Panc1 (cell line): ENCODE data around the gene APRT.

ENCODE experiments used
- CTCF ChIP-seq: fragments of 450-650 bp; IDR thresholded peaks from 2 replicates; pipeline ENCODE4 v1.5.1; 2017; ENCODE audit warnings: mild to moderate bottlenecking
- POLR2AphosphoS5 ChIP-seq: IDR thresholded peaks from 2 replicates; pipeline ENCODE4 v1.6.1; 2012; ENCODE audit warnings: mild to moderate bottlenecking, low read depth, low read length, moderate library complexity
- SIN3A ChIP-seq: IDR thresholded peaks from 2 replicates; pipeline ENCODE4 v1.6.1; 2012; ENCODE audit warnings: low read depth, mild to moderate bottlenecking, low read length, moderate library complexity, borderline replicate concordance; ENCODE audit not compliant: insufficient read depth

DNA sequence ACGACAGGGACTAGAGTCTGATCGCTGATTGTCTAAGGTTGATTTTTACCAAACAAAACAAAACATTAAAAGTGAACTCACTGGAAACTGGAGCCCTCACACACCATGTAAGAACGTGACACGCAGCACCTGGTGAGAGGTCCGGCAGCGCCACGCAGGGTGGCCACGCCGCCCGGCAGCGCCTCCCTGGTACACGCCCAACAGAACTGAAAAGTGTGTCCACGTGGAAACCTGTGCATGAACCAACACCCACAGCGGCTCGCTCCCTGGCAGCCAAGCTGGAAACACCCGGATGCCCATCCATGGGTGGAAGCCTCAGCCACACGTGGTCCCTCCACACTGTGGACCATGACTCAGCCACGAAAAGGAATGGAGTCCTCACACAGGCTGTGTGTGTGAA, 35.9 kb upstream of the APRT start:
- TF ChIP-seq POLR2AphosphoS5 (no peak), CTCF (no peak), SIN3A (no peak)
